ENCODE data around the gene STBD1.

Gene STBD1

GRCh38 chr4:76296286-76296820, 10.2 kb upstream of the STBD1 start:
- no peak overlapping the region for H3K4ac ChIP-seq (ENCODE audit: low read depth, low read length)
- H2BK12ac ChIP-seq (ENCODE audit: low read length), result no peak overlapping the region
- WGBS (ENCODE audit: extremely low coverage, insufficient coverage, insufficient read length), result no CpG with 5 or more reads among the region's 3 CpGs
- no peak overlapping the region for H3K23ac ChIP-seq (ENCODE audit: low read length)
- DNase-seq, result peak in 1 of 2 donors; percentile 67
- no peak overlapping the region for H2AK5ac ChIP-seq (ENCODE audit: low read length)
- no peak overlapping the region for H3K27ac ChIP-seq (ENCODE audit: low read depth, low read length)
- no peak overlapping the region for H4K12ac ChIP-seq (ENCODE audit: low read depth, low read length)
- no peak overlapping the region for H4K8ac ChIP-seq (ENCODE audit: low read depth, low read length)
- H2AFZ ChIP-seq (ENCODE audit: insufficient read depth, low read length, poor library complexity), result no peak overlapping the region
- H3K79me2 ChIP-seq (ENCODE audit: control insufficient read depth, insufficient read depth, low read length, poor library complexity), result no peaks in the 10 kb centered on the region
- H3K9me3 ChIP-seq (ENCODE audit: insufficient read depth, low read depth, low read length), result peaks cover 1% of the 10 kb centered on the region
- H2BK120ac ChIP-seq (ENCODE audit: insufficient read depth, low read length, poor library complexity), result no peak overlapping the region
- H3K27me3 ChIP-seq (ENCODE audit: insufficient read depth, low read length), result no peaks in the 10 kb centered on the region
- no peak overlapping the region for H3K18ac ChIP-seq (ENCODE audit: low read length)
- H2BK5ac ChIP-seq (ENCODE audit: low read depth, low read length, poor library complexity), result no peak overlapping the region
- no peak overlapping the region for H4K91ac ChIP-seq (ENCODE audit: low read depth, low read length)
- H3K4me3 ChIP-seq (ENCODE audit: low read depth, low read length), result no peak overlapping the region
- H3K79me1 ChIP-seq (ENCODE audit: low read length), result no peaks in the 10 kb centered on the region
- no peak overlapping the region for H3K14ac ChIP-seq (ENCODE audit: low read length)
- no peak overlapping the region for H3K4me2 ChIP-seq (ENCODE audit: low read length)
- no peaks in the 10 kb centered on the region for H3K36me3 ChIP-seq (ENCODE audit: control insufficient read depth in 1 of 2, insufficient read depth in 2 of 2, low read length in 2 of 2)
- no peaks in the 10 kb centered on the region for H3K4me1 ChIP-seq (ENCODE audit: control insufficient read depth in 1 of 2, insufficient read depth in 2 of 2, low read length in 2 of 2)
- no peak overlapping the region for H3K9ac ChIP-seq (ENCODE audit: low read length)

DNA sequence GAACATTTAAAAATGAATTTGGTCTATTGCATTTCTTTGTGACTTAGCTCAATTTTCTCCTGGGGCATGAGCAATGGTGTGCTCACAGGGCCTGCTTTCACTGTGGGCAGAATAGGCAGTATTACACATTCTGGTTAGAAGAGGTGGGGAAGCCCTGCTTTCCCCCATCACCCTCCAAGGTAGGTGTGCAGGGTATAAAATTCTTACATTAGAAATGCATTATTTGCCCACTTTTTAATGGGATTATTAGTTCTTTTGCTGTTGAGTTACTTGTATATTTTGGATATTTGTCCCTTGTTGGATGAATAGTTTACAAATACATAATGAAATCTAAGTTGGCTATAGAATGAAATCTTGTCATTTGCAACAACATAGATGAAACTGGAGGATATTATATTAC, 8.3 kb upstream of the STBD1 start:
- H3K4me2 ChIP-seq (ENCODE audit: low read length), result no peak overlapping the region

DNA sequence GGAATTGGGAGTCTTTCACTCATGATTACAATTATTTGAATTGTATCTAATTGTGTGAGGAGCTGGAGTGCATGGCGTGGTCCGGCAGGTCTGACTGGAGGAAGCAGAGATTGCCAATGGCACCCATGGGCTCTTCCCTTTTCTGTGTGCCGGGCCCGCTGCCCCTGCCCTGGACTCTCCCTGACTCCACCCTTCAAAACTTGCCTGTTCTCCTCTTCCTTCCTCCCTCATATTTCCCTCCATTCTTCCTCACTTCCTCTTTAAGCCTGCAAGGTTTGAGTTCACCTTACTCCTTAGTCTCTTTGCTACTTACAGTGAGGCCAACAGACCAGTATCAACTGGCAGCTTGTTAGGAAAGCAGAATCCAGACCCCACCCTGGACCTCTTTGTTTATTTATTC, 6.5 kb upstream of the STBD1 start:
- Histone ChIP-seq H3K36me3 (ENCODE audit: control insufficient read depth in 1 of 2, insufficient read depth in 2 of 2, low read length in 2 of 2) (no peaks in the 10 kb centered on the region), H3K4me1 (ENCODE audit: control insufficient read depth in 1 of 2, insufficient read depth in 2 of 2, low read length in 2 of 2) (no peaks in the 10 kb centered on the region), H2AFZ (ENCODE audit: insufficient read depth, low read length, poor library complexity) (no peak overlapping the region), H3K79me1 (ENCODE audit: low read length) (no peaks in the 10 kb centered on the region), H4K91ac (ENCODE audit: low read depth, low read length) (no peak overlapping the region), H3K18ac (ENCODE audit: low read length) (no peak overlapping the region), H2BK5ac (ENCODE audit: low read depth, low read length, poor library complexity) (no peak overlapping the region), H2AK5ac (ENCODE audit: low read length) (no peak overlapping the region), H4K8ac (ENCODE audit: low read depth, low read length) (no peak overlapping the region), H3K27ac (ENCODE audit: low read depth, low read length) (no peak overlapping the region), H3K23ac (ENCODE audit: low read length) (no peak overlapping the region), H2BK120ac (ENCODE audit: insufficient read depth, low read length, poor library complexity) (no peak overlapping the region), H4K12ac (ENCODE audit: low read depth, low read length) (no peak overlapping the region), H3K4me2 (ENCODE audit: low read length) (no peak overlapping the region), H3K27me3 (ENCODE audit: insufficient read depth, low read length) (no peaks in the 10 kb centered on the region), H2BK12ac (ENCODE audit: low read length) (no peak overlapping the region), H3K14ac (ENCODE audit: low read length) (no peak overlapping the region), H3K79me2 (ENCODE audit: control insufficient read depth, insufficient read depth, low read length, poor library complexity) (no peaks in the 10 kb centered on the region), H3K9me3 (ENCODE audit: insufficient read depth, low read depth, low read length) (peaks cover 1% of the 10 kb centered on the region), H3K4me3 (ENCODE audit: low read depth, low read length) (no peak overlapping the region), H3K4ac (ENCODE audit: low read depth, low read length) (no peak overlapping the region), H3K9ac (ENCODE audit: low read length) (no peak overlapping the region)
- DNase-seq, result no peak
- WGBS (ENCODE audit: extremely low coverage, insufficient coverage, insufficient read length), result no CpG with 5 or more reads among the region's 4 CpGs

More for the DNA sequence above, 8.3 kb upstream of the STBD1 start:
- Histone ChIP-seq H3K4me3 (ENCODE audit: low read depth, low read length) (no peak overlapping the region), H2BK120ac (ENCODE audit: insufficient read depth, low read length, poor library complexity) (no peak overlapping the region), H3K4ac (ENCODE audit: low read depth, low read length) (no peak overlapping the region), H3K9me3 (ENCODE audit: insufficient read depth, low read depth, low read length) (peaks cover 1% of the 10 kb centered on the region), H2BK5ac (ENCODE audit: low read depth, low read length, poor library complexity) (no peak overlapping the region), H3K4me1 (ENCODE audit: control insufficient read depth in 1 of 2, insufficient read depth in 2 of 2, low read length in 2 of 2) (no peaks in the 10 kb centered on the region), H3K36me3 (ENCODE audit: control insufficient read depth in 1 of 2, insufficient read depth in 2 of 2, low read length in 2 of 2) (no peaks in the 10 kb centered on the region), H4K12ac (ENCODE audit: low read depth, low read length) (no peak overlapping the region), H2BK12ac (ENCODE audit: low read length) (no peak overlapping the region), H3K79me2 (ENCODE audit: control insufficient read depth, insufficient read depth, low read length, poor library complexity) (no peaks in the 10 kb centered on the region), H2AK5ac (ENCODE audit: low read length) (no peak overlapping the region), H3K9ac (ENCODE audit: low read length) (no peak overlapping the region), H2AFZ (ENCODE audit: insufficient read depth, low read length, poor library complexity) (no peak overlapping the region), H3K27ac (ENCODE audit: low read depth, low read length) (no peak overlapping the region), H3K14ac (ENCODE audit: low read length) (no peak overlapping the region), H4K91ac (ENCODE audit: low read depth, low read length) (no peak overlapping the region), H3K79me1 (ENCODE audit: low read length) (no peaks in the 10 kb centered on the region), H3K27me3 (ENCODE audit: insufficient read depth, low read length) (no peaks in the 10 kb centered on the region), H3K18ac (ENCODE audit: low read length) (no peak overlapping the region), H3K23ac (ENCODE audit: low read length) (no peak overlapping the region), H4K8ac (ENCODE audit: low read depth, low read length) (no peak overlapping the region)
- DNase-seq, result no peak

DNA sequence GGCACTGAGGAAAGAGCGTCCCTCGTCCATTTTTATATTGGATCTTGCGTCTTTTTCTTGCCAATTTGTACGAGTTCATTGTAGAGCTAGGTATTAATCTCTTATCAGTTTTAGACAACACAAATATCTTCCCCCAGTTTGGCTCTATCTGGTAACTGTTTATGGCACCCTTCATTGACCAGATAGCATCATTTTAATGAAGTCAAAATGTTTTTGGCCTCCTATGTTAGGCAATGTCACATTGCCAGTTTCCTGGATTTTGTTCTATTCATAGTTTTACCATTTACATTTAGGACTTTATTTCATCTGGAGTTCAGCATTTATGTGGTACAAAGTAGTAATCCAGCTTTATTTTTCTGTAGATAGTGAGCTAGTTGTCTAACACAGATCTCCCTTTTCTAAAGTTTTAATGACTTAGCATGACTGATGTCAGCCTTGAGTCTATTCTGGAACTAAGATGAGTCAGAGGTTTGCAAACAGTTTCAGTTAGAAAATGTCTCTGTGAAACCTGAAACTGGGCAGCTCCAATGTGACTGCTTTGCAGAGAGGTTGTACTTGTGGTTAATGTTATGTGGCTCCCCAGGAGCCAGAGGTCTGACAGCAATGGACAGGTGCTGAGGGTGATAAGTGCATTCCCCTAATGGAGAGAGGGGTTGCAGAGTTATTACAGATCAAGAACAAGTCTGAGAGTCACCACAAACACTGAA, 5.3 kb upstream of the STBD1 start:
- no peak overlapping the region for H3K4ac ChIP-seq (ENCODE audit: low read depth, low read length)
- no peak overlapping the region for H2BK5ac ChIP-seq (ENCODE audit: low read depth, low read length, poor library complexity)
- H3K79me2 ChIP-seq (ENCODE audit: control insufficient read depth, insufficient read depth, low read length, poor library complexity), result peaks cover 4% of the 10 kb centered on the region
- H3K9ac ChIP-seq (ENCODE audit: low read length), result no peak overlapping the region
- no peak overlapping the region for H4K91ac ChIP-seq (ENCODE audit: low read depth, low read length)
- H2BK12ac ChIP-seq (ENCODE audit: low read length), result no peak overlapping the region
- peaks cover 0 to 2% of the 10 kb centered on the region in 2 experiments for H3K4me1 ChIP-seq (ENCODE audit: control insufficient read depth in 1 of 2, insufficient read depth in 2 of 2, low read length in 2 of 2)
- no peak overlapping the region for H3K4me2 ChIP-seq (ENCODE audit: low read length)
- H3K23ac ChIP-seq (ENCODE audit: low read length), result no peak overlapping the region
- peaks cover 4% of the 10 kb centered on the region for H3K79me1 ChIP-seq (ENCODE audit: low read length)
- peaks cover 1% of the 10 kb centered on the region for H3K9me3 ChIP-seq (ENCODE audit: insufficient read depth, low read depth, low read length)
- H3K14ac ChIP-seq (ENCODE audit: low read length), result no peak overlapping the region
- no peak overlapping the region for H4K12ac ChIP-seq (ENCODE audit: low read depth, low read length)
- peak overlapping the region; percentile 23 for H3K27ac ChIP-seq (ENCODE audit: low read depth, low read length)
- H2BK120ac ChIP-seq (ENCODE audit: insufficient read depth, low read length, poor library complexity), result no peak overlapping the region
- peak in 1 of 2 donors; percentile 31 for DNase-seq
- H3K27me3 ChIP-seq (ENCODE audit: insufficient read depth, low read length), result no peaks in the 10 kb centered on the region
- H3K36me3 ChIP-seq (ENCODE audit: control insufficient read depth in 1 of 2, insufficient read depth in 2 of 2, low read length in 2 of 2), result no peaks in the 10 kb centered on the region
- WGBS (ENCODE audit: extremely low coverage, insufficient coverage, insufficient read length), result no CpG with 5 or more reads among the region's 4 CpGs
- no peak overlapping the region for H3K4me3 ChIP-seq (ENCODE audit: low read depth, low read length)
- no peak overlapping the region for H2AK5ac ChIP-seq (ENCODE audit: low read length)
- no peak overlapping the region for H2AFZ ChIP-seq (ENCODE audit: insufficient read depth, low read length, poor library complexity)
- H3K18ac ChIP-seq (ENCODE audit: low read length), result no peak overlapping the region
- no peak overlapping the region for H4K8ac ChIP-seq (ENCODE audit: low read depth, low read length)
